HepG2 (cell line): ENCODE data around the gene MED13L. TPM values are rescaled to one million over a fixed set of nuclear protein-coding genes. Genes with fewer than 3 reads are reported as not detected.

Experiments used
- ATAC-seq: fragments of 200-7000 bp; cut with Tn5 transposase; 3 replicates; pipeline ENCODE4 v1.9.1; 2020; ENCODE audit warnings: mild to moderate bottlenecking, moderate library complexity
- BruUV-seq: library from RNA; stranded (reverse); fragments of 400-500 nt; replicated peaks from 2 replicates; lab custom pipeline; 2021; lab: Mats Ljungman, UMichigan
- CTCF ChIA-PET: fragments of 300-600 bp; formaldehyde crosslinking; extraction: SDS; loops from one replicate; lab custom pipeline; 2021; ENCODE audit warnings: low total read pairs, inconsistent platforms, low intra/inter-chr PET ratio; lab: Yijun Ruan, JAX
- POLR2A ChIA-PET: fragments of 350-600 bp; sonication (Branson Sonifier 250); formaldehyde crosslinking; loops from one replicate; lab custom pipeline; 2020; ENCODE audit warnings: antibody characterized with exemption, inconsistent platforms; lab: Yijun Ruan, JAX
- DNase-seq: peaks from one replicate; pipeline ENCODE4 v3.0.0-alpha.2; 2015; ENCODE audit warnings: low spot score
- FAIRE-seq: peaks from 3 replicates; lab custom pipeline; 2011; peaks lifted over from hg19 to GRCh38; lab: Jason Lieb, UNC
- H2AFZ ChIP-seq: one replicate; pipeline ENCODE4 v1.6.1; 2011; ENCODE audit warnings: low read length, inconsistent platforms
- H3K27ac ChIP-seq: fragments of 300-600 bp; 3 replicates; pipeline ENCODE4 v1.8.0; 2011; ENCODE audit warnings: mixed run types, mild to moderate bottlenecking, mixed read lengths, low read length, inconsistent platforms; ENCODE audit not compliant: insufficient read depth; ENCODE audit errors: extremely low read length
- H3K27me3 ChIP-seq, 2 experiments: fragments of 200-600 bp in 1 of 2; 2 replicates in 1 of 2; 3 replicates in 1 of 2; pipeline versions ENCODE4 v1.6.0 to v1.8.0; 2011; ENCODE audit warnings: low read length in 2 of 2, mild to moderate bottlenecking in 2 of 2, moderate library complexity in 2 of 2, inconsistent platforms in 1 of 2; ENCODE audit not compliant: insufficient read depth in 2 of 2, control insufficient read depth in 1 of 2
- H3K36me3 ChIP-seq, 2 experiments: fragments of 200-600 bp in 1 of 2; replicated peaks in 1 of 2; 2 replicates in 1 of 2; 3 replicates in 1 of 2; pipeline versions ENCODE4 v1.5.1 to v1.8.0; 2011; ENCODE audit warnings: low read length in 2 of 2, inconsistent platforms in 1 of 2; ENCODE audit not compliant: insufficient read depth in 2 of 2, control insufficient read depth in 1 of 2
- H3K4me1 ChIP-seq: 2 replicates; pipeline ENCODE4 v1.5.1; 2012; ENCODE audit warnings: low read length, inconsistent platforms; ENCODE audit not compliant: insufficient read depth
- H3K4me2 ChIP-seq: 2 replicates; pipeline ENCODE4 v1.6.0; 2011; ENCODE audit warnings: low read depth, low read length, inconsistent platforms
- H3K4me3 ChIP-seq, 3 experiments: fragments of 200-600 bp in 1 of 3; sonication (generic), shearing (Covaris generic) in 1 of 3; replicated peaks in 1 of 3; 2 replicates each; pipeline ENCODE4 v1.5.1; 2011 to 2016; ENCODE audit warnings: low read length in 3 of 3, inconsistent platforms in 2 of 3, low read depth in 2 of 3, mild to moderate bottlenecking in 2 of 3, control low read depth in 1 of 3, mixed read lengths in 1 of 3; ENCODE audit not compliant: insufficient read depth in 1 of 3
- H3K79me2 ChIP-seq: one replicate; pipeline ENCODE4 v1.6.1; 2011; ENCODE audit warnings: low read length, inconsistent platforms; ENCODE audit not compliant: insufficient read depth
- H3K9ac ChIP-seq: 2 replicates; pipeline ENCODE4 v1.6.0; 2011; ENCODE audit warnings: mild to moderate bottlenecking, low read depth, low read length, inconsistent platforms; ENCODE audit not compliant: insufficient read depth
- H3K9me3 ChIP-seq: 2 replicates; pipeline ENCODE4 v1.5.1; 2012; ENCODE audit warnings: mild to moderate bottlenecking, low read length
- H4K20me1 ChIP-seq: 2 replicates; pipeline ENCODE4 v1.6.0; 2011; ENCODE audit warnings: inconsistent platforms, mild to moderate bottlenecking, low read length, moderate library complexity; ENCODE audit not compliant: insufficient read depth
- ARNTL ChIP-seq: sonication (generic); formaldehyde crosslinking; IDR thresholded peaks from 2 replicates; pipeline ENCODE4 v1.4.0; 2020; ENCODE audit warnings: mild to moderate bottlenecking, missing genetic modification reagents
- HNRNPH1 ChIP-seq: fragments of 200-400 bp; formaldehyde crosslinking; optimal IDR thresholded peaks from 2 replicates; pipeline ENCODE3; 2017; ENCODE audit warnings: mild to moderate bottlenecking, low read depth, low read length
- KMT2A ChIP-seq: sonication (generic); formaldehyde crosslinking; IDR thresholded peaks from 2 replicates; pipeline ENCODE4 v1.4.0; 2020; ENCODE audit warnings: missing genetic modification reagents
- PHF20 ChIP-seq: sonication (generic); formaldehyde crosslinking; IDR thresholded peaks from 2 replicates; pipeline ENCODE4 v1.5.0; 2020; ENCODE audit warnings: mild to moderate bottlenecking, missing genetic modification reagents
- SETDB1 ChIP-seq: sonication (generic); formaldehyde crosslinking; IDR thresholded peaks from 2 replicates; pipeline ENCODE4 v1.5.1; 2020; ENCODE audit warnings: missing genetic modification reagents, mild to moderate bottlenecking, borderline replicate concordance
- ZNF10 ChIP-seq: sonication (generic); formaldehyde crosslinking; IDR thresholded peaks from 2 replicates; pipeline ENCODE4 v1.4.0; 2020; ENCODE audit warnings: mild to moderate bottlenecking, low read depth, missing genetic modification reagents, borderline replicate concordance
- ZNF501 ChIP-seq: sonication (generic); formaldehyde crosslinking; IDR thresholded peaks from 2 replicates; pipeline ENCODE4 v1.5.1; 2020; ENCODE audit warnings: mild to moderate bottlenecking, moderate library complexity, missing genetic modification reagents
- ZNF839 ChIP-seq: sonication (generic); formaldehyde crosslinking; IDR thresholded peaks from 2 replicates; pipeline ENCODE4 v1.4.0; 2020; ENCODE audit warnings: missing genetic modification reagents, mild to moderate bottlenecking, borderline replicate concordance
- ZSCAN31 ChIP-seq: sonication (generic); formaldehyde crosslinking; IDR thresholded peaks from 2 replicates; pipeline ENCODE4 v1.5.0; 2020; ENCODE audit warnings: low read depth, mild to moderate bottlenecking, missing genetic modification reagents
- WGBS: methylation state at CpG from one replicate; pipeline ENCODE4 v1.1.6; 2017; ENCODE audit warnings: low lambda C conversion rate; 5-methylcytosine and 5-hydroxymethylcytosine counted together
- in situ Hi-C: cut with HindIII; loops from 2 replicates; pipeline ENCODE4 v1.10.0; 2017; ENCODE audit warnings: low pct_unique_long_range_greater_than_20kb; ENCODE audit not compliant: extremely low pct_ligation_motif_present
- intact Hi-C: fragments of 100-400 bp; cut with micrococcal nuclease; formaldehyde crosslinking; loops from one replicate; pipeline ENCODE4 v1.10.0; 2022; ENCODE audit not compliant: unreplicated experiment
- polyA plus RNA-seq, 8 experiments: library from polyadenylated mRNA; depleted of rRNA in 3 of 8; stranded (reverse) in 7 of 8; unstranded in 1 of 8; fragments of >200 nt; fragmentation: Illumina TruSeq in 4 of 8; extraction: Trizol in 4 of 8; gene quantifications; 2 replicates each; pipeline versions ENCODE4 v1.2.1 to v1.2.3, GENCODE V29; 2011 to 2016; ENCODE audit warnings: low read depth in 4 of 8, missing spikeins in 1 of 8, mixed read lengths in 1 of 8; ENCODE audit not compliant: insufficient read depth in 1 of 8
- total RNA-seq, 5 experiments: library from RNA; depleted of rRNA; stranded (reverse); fragments of >200 nt; fragmentation: Illumina TruSeq; extraction: Trizol; gene quantifications; 2 replicates each; pipeline ENCODE4 v1.2.3, GENCODE V29; 2016; ENCODE audit warnings: low read depth in 1 of 5
- TF ChIP-seq, protein P1 (sequence below): sonication (generic); formaldehyde crosslinking; IDR thresholded peaks from 2 replicates; pipeline ENCODE4 v1.5.0; 2020; ENCODE audit warnings: mild to moderate bottlenecking, low read depth, missing genetic modification reagents, borderline replicate concordance
- TF ChIP-seq, protein P2 (sequence below): sonication (generic); formaldehyde crosslinking; IDR thresholded peaks from 2 replicates; pipeline ENCODE4 v1.4.0; 2020; ENCODE audit warnings: missing genetic modification reagents
- TF ChIP-seq, protein P3 (sequence below): sonication (generic); formaldehyde crosslinking; IDR thresholded peaks from 2 replicates; pipeline ENCODE4 v1.4.0; 2020; ENCODE audit warnings: missing genetic modification reagents

The MED13L gene
- total and polyA plus RNA-seq, 2 of the 13 experiments (the other 11 are each of a cell fraction or from before 2014, with no cell fraction given) = 24.8 to 38.9 TPM

DNA sequence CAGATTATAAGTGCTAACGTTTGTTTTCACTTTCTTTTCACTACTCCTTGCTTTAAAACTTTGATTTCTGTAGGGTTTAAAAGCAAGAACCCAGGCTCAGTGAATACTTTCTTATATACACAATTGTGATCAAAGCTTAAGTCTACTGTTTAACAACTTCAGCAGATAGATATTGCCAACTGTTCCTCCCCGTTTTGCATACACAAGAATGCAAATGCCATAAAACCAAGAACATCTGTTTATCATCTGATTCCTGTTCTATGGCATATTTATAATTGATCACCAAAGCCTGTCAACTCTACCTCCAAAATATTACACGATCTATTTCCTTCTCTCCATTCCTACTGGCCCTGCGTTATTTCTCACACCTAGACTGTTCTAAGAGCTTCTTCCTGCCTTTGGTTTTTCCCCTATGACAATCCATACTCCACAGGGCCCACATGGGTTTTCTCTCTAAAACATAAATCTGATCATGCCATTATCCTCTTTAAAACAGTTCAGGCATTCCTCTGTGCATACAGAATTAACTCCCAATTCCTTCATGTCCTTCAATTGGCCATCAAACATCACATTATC lies 15.9 kb downstream of the MED13L start (continued):
- no peak for TF ChIP-seq ZSCAN31 (CRISPR knock-in tag)
- no peak for TF ChIP-seq ZNF501 (CRISPR knock-in tag)
- no peak for TF ChIP-seq ZNF10
- TF ChIP-seq, protein P1, sequence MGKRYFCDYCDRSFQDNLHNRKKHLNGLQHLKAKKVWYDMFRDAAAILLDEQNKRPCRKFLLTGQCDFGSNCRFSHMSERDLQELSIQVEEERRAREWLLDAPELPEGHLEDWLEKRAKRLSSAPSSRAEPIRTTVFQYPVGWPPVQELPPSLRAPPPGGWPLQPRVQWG (CRISPR knock-in tag) = no peak
- TF ChIP-seq, protein P2, sequence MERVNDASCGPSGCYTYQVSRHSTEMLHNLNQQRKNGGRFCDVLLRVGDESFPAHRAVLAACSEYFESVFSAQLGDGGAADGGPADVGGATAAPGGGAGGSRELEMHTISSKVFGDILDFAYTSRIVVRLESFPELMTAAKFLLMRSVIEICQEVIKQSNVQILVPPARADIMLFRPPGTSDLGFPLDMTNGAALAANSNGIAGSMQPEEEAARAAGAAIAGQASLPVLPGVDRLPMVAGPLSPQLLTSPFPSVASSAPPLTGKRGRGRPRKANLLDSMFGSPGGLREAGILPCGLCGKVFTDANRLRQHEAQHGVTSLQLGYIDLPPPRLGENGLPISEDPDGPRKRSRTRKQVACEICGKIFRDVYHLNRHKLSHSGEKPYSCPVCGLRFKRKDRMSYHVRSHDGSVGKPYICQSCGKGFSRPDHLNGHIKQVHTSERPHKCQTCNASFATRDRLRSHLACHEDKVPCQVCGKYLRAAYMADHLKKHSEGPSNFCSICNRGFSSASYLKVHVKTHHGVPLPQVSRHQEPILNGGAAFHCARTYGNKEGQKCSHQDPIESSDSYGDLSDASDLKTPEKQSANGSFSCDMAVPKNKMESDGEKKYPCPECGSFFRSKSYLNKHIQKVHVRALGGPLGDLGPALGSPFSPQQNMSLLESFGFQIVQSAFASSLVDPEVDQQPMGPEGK (CRISPR knock-in tag) = no peak
- TF ChIP-seq HNRNPH1 = no peak
- TF ChIP-seq KMT2A (CRISPR knock-in tag) = no peak
- TF ChIP-seq PHF20 (CRISPR knock-in tag) = no peak
- TF ChIP-seq ARNTL = no peak
- no peak for TF ChIP-seq ZNF839 (CRISPR knock-in tag)

DNA sequence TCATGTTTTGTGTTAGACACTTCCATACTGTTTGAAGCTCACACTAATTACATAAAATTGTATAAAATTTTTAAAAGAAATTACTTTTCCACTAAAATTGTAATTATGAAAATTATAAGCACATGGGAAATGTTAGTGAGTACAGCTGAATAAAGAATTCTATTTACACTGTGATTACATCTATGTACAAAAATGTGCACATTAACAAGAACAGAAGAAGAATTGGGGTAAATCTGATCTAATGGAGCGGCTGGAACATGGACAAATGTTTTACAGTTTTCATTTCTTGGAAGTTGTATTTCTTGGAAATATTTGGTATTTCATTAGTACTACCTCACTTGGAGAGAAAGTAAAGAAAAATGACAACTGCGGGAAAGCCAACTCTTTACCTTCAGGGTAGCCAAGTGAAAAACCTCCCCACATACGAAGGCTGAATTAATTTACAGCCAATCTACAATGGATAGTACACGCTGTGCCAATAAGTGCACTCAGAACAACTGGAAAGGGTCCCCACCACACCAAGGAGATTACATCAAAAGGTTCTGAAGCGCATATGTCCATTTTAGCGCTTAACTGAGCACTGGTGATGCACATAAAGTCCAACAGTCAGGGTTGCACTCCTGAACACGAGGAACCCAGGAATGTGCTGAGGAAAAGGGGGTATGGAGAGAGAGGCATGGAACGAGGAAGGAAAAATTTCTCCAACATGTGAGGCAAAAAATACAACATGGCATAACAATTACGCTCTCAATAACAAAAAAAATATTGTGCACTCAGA lies 17.5 kb downstream of the MED13L start:
- no peak for TF ChIP-seq SETDB1 (CRISPR knock-in tag)
- TF ChIP-seq, protein P3, sequence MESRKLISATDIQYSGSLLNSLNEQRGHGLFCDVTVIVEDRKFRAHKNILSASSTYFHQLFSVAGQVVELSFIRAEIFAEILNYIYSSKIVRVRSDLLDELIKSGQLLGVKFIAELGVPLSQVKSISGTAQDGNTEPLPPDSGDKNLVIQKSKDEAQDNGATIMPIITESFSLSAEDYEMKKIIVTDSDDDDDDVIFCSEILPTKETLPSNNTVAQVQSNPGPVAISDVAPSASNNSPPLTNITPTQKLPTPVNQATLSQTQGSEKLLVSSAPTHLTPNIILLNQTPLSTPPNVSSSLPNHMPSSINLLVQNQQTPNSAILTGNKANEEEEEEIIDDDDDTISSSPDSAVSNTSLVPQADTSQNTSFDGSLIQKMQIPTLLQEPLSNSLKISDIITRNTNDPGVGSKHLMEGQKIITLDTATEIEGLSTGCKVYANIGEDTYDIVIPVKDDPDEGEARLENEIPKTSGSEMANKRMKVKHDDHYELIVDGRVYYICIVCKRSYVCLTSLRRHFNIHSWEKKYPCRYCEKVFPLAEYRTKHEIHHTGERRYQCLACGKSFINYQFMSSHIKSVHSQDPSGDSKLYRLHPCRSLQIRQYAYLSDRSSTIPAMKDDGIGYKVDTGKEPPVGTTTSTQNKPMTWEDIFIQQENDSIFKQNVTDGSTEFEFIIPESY (CRISPR knock-in tag) = peak; percentile 78
- in situ Hi-C loops = no loop called here
- Histone ChIP-seq H3K4me3 (no peak overlapping the region), H3K9me3 (no peaks in the 10 kb centered on the region), H3K36me3 (no peaks in the 10 kb centered on the region), H3K27me3 (no peaks in the 10 kb centered on the region), H3K79me2 (peaks cover 87% of the 10 kb centered on the region), H3K4me1 (peaks cover 64% of the 10 kb centered on the region), H2AFZ (no peak overlapping the region), H3K9ac (no peak overlapping the region), H3K4me2 (no peak overlapping the region), H4K20me1 (peaks cover 30% of the 10 kb centered on the region), H3K27ac (no peak overlapping the region)
- BruUV-seq = no TSS peak
- intact Hi-C loops = no loop called here
- no peak for FAIRE-seq
- DNase-seq = no peak
- ATAC-seq = no peak
- 93% methylated on average over 9 of the region's 9 CpGs for WGBS
- ChIA-PET CTCF (no interaction called here), POLR2A (no interaction called here)
